HG02885 (cell line): ENCODE results near the gene DDHD1.

ENCODE experiments used
- ATAC-seq: cut with Tn5 transposase; IDR thresholded peaks from one replicate; pipeline ENCODE4 v1.9.1; 2021; ENCODE audit warnings: mild to moderate bottlenecking; ENCODE audit not compliant: unreplicated experiment, poor library complexity

Gene DDHD1

GRCh38 chr14:53003776-53004175 lies 149.3 kb downstream of the DDHD1 start:
- no peak for ATAC-seq

- no peak for ATAC-seq
Measured at GRCh38 chr14:53002576-53002975, 150.5 kb downstream of the DDHD1 start.

GRCh38 chr14:53001787-53002378 lies 151.2 kb downstream of the DDHD1 start:
- no peak for ATAC-seq

GRCh38 chr14:52998376-52999015 lies 154.6 kb downstream of the DDHD1 start:
- no peak for ATAC-seq

- no peak for ATAC-seq
Measured at GRCh38 chr14:52996493-52996892, 156.6 kb downstream of the DDHD1 start.

GRCh38 chr14:52995998-52996397 lies 157.1 kb downstream of the DDHD1 start:
- ATAC-seq, result no peak

- no peak for ATAC-seq
Measured at GRCh38 chr14:52992236-52992870, 160.8 kb downstream of the DDHD1 start.

GRCh38 chr14:52988139-52988538 lies 165.0 kb downstream of the DDHD1 start:
- no peak for ATAC-seq

GRCh38 chr14:52987514-52987913 lies 165.6 kb downstream of the DDHD1 start:
- no peak for ATAC-seq

- no peak for ATAC-seq
Measured at GRCh38 chr14:52987042-52987441, 166.1 kb downstream of the DDHD1 start.
